ENCODE measurements around the gene PRKCQ.

- TF ChIP-seq YY1 (IDR thresholded peaks at IDR 0.05) = no peak
- TF ChIP-seq RAD21 (IDR thresholded peaks at IDR 0.05) = no peak
- no peak for TF ChIP-seq MAX (IDR thresholded peaks at IDR 0.05)
- no peak for TF ChIP-seq CTCF (IDR thresholded peaks at IDR 0.05; ENCODE audit: low read depth, low read length, missing input control)
- TF ChIP-seq RXRA (IDR thresholded peaks at IDR 0.05) = no peak
These were observed 22.6 kb upstream of the PRKCQ start for GRCh38 chr10:6602700-6603084.

All from liver (tissue), 3 donors.